ENCODE results near the gene OSM.

DNA sequence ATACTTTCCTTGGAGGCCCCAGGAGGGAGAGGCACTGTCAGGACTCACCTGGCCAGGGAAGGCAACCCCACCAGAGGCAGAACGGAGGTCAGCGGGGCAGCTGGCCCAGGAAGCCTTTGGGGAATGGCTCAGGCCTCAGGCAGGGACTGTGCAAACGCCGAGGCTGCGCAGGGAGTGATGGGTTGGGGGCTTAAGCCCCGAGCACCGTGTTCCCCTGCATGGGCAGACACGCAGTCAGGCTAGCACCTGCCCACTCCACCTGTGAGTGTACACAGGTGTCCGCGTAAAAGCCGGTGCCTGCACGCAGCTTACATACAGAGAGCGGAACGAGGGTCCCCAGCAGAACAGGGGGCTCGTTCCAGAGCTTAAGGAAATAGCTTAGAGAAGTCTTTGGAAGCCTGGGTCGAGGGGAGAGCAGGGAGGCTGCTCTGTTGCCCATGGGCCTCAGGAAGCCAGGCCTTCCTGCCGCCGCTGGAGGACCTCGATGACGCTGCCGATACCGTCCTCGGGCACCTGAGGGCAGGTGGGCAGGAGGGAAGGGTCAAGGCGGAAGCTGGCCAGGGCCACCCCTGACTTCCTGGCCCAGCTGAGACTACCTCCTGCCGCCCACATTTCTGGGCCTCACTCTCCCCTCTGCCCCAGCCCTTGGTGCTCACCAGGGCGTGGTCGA is 18.7 kb upstream of the OSM start:
- TF ChIP-seq CTCF (IDR thresholded peaks at IDR 0.05) (no peak), POLR2A (IDR thresholded peaks at IDR 0.05) (no peak)

Measured in body of pancreas (tissue), 4 donors.